ENCODE results near the gene KAZN.

The KAZN gene

GRCh38 chr1:15029036-15029435 is 430.6 kb downstream of the KAZN start:
- Histone ChIP-seq H3K27ac (no peak overlapping the region), H3K4me1 (ENCODE audit: control insufficient read depth in 1 of 2, insufficient read depth in 1 of 2, low read depth in 1 of 2, low read length in 1 of 2) (peaks cover 4 to 6% of the 10 kb centered on the region in 2 experiments), H3K36me3 (no peaks in the 10 kb centered on the region), H3K9me3 (no peaks in the 10 kb centered on the region), H3K4me3 (ENCODE audit: low read depth in 1 of 2, low read length in 1 of 2) (no peak overlapping the region), H3K27me3 (peaks cover 3% of the 10 kb centered on the region)
- no peak for TF ChIP-seq CTCF (IDR thresholded peaks at IDR 0.05)

DNA sequence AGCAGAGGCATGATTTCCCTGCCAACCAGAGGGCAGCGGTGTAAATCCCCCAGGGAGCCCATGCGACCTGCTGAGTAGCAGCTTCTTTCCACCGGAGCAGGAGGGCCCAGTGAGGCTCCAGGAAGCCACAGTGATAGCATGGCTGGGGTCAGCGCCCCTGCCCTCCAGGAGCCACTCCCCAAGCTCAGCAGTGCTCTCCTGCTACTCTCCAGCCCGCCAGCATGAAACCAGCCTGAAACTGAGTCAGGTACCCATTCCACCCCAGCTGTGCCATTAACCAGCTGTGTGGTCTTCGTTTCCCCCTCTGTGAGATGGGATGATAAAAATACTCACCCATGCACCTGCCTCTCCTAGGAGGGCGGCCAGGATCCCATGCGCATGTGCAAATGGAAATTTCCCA is 431.3 kb downstream of the KAZN start:
- peaks cover 4 to 6% of the 10 kb centered on the region in 2 experiments for H3K4me1 ChIP-seq (ENCODE audit: control insufficient read depth in 1 of 2, insufficient read depth in 1 of 2, low read depth in 1 of 2, low read length in 1 of 2)
- H3K9me3 ChIP-seq = no peaks in the 10 kb centered on the region
- H3K4me3 ChIP-seq (ENCODE audit: low read depth in 1 of 2, low read length in 1 of 2) = no peak overlapping the region
- peaks cover 3% of the 10 kb centered on the region for H3K27me3 ChIP-seq
- H3K27ac ChIP-seq = no peak overlapping the region
- TF ChIP-seq CTCF (IDR thresholded peaks at IDR 0.05) = no peak
- H3K36me3 ChIP-seq = no peaks in the 10 kb centered on the region

DNA sequence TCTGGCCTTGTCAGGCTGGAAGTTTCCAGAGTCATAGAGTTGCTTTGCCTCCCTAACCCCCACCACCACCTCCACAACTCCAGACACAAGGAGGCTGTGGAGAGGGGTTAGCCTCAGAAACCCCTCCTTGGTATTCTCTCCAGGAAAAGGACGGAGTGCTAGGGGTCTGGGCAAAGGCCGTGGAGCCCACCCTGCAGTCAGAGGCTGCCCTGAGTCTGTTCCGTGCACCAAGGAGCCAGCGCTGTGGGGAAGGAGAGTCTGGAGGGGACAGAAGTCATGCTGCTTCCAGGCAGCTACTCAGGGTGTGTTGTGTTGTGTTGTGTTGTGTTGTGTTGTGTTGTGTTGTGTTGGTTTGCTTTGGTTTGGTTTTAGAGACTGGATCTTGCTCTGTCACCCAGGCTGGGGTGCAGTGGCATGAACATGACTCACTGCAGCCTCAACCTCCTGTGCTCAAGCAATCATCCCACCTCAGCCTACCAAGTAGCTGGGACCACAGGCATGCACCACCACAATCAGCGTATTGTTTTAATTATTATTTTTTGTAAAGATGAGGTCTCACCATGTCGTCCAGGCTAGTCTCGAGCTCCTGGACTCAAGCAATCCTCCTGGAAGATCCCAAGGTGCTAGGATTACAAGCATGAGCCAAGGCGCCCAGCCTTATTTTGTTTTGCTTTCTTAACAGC is 432.9 kb downstream of the KAZN start:
- Histone ChIP-seq H3K27me3 (peaks cover 3% of the 10 kb centered on the region), H3K4me1 (ENCODE audit: control insufficient read depth in 1 of 2, insufficient read depth in 1 of 2, low read depth in 1 of 2, low read length in 1 of 2) (peaks cover 4 to 6% of the 10 kb centered on the region in 2 experiments), H3K27ac (no peak overlapping the region), H3K9me3 (no peaks in the 10 kb centered on the region), H3K4me3 (ENCODE audit: low read depth in 1 of 2, low read length in 1 of 2) (no peak overlapping the region), H3K36me3 (no peaks in the 10 kb centered on the region)
- TF ChIP-seq CTCF (IDR thresholded peaks at IDR 0.05) = no peak

DNA sequence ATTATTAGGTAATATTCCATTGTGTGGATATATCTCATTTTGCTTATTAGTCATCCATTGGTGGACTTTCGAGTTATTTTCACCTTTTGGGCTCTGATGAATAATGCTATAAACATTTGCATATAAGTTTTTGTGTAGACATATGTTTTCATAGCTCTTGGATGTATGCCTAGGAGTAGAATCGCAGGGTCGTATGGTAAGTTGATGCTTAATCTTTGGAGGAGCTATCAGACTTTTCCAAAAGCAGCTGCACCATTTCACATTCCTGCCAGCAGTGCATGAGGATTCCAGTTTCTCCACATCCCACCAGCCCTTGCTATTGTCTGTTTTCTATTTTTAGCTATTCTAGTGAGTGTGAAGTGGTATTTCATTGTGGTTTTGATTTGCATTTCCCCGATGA is 434.8 kb downstream of the KAZN start:
- TF ChIP-seq CTCF (IDR thresholded peaks at IDR 0.05) = no peak
- Histone ChIP-seq H3K4me3 (ENCODE audit: low read depth in 1 of 2, low read length in 1 of 2) (no peak overlapping the region), H3K4me1 (ENCODE audit: control insufficient read depth in 1 of 2, insufficient read depth in 1 of 2, low read depth in 1 of 2, low read length in 1 of 2) (peaks cover 0 to 3% of the 10 kb centered on the region in 2 experiments), H3K27me3 (peaks cover 3% of the 10 kb centered on the region), H3K36me3 (no peaks in the 10 kb centered on the region), H3K9me3 (no peaks in the 10 kb centered on the region), H3K27ac (no peak overlapping the region)

DNA sequence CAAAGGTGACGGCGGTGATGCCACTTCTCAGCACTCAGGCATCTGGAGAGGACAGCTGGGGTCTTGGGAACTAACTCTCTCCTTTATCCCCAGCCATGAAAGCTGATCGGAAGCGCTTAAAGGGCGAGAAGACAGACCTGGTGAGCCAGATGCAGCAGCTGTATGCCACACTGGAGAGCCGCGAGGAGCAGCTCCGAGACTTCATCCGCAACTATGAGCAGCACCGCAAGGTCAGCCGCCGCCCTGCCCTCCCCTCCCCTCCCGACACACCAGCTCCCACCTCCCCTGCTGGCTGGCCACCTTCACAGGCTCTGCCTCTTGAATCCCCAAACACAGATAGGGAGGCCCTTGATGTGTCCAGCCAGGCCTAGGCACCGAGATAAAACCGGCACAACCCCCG is 436.2 kb downstream of the KAZN start:
- H3K27ac ChIP-seq = no peak overlapping the region
- TF ChIP-seq CTCF (IDR thresholded peaks at IDR 0.05) = no peak
- H3K4me1 ChIP-seq (ENCODE audit: control insufficient read depth in 1 of 2, insufficient read depth in 1 of 2, low read depth in 1 of 2, low read length in 1 of 2) = peaks cover 0 to 3% of the 10 kb centered on the region in 2 experiments
- H3K9me3 ChIP-seq = no peaks in the 10 kb centered on the region
- H3K4me3 ChIP-seq (ENCODE audit: low read depth in 1 of 2, low read length in 1 of 2) = no peak overlapping the region
- no peaks in the 10 kb centered on the region for H3K36me3 ChIP-seq
- H3K27me3 ChIP-seq = peaks cover 3% of the 10 kb centered on the region
